ENCODE measurements around the gene PADI3. TPM values are rescaled to one million over a fixed set of nuclear protein-coding genes. Genes with fewer than 3 reads are reported as not detected.

Gene PADI3
- total and polyA plus RNA-seq, 2 of the 8 experiments (the other 6 are each of a cell fraction or from before 2014, with no cell fraction given) = 0.37 to 0.94 TPM

- Histone ChIP-seq H3K27me3 (replicated peaks in 1 of 4; ENCODE audit: control insufficient read depth in 3 of 4, extremely low read depth in 1 of 4, insufficient read depth in 3 of 4, low read length in 3 of 4) (no peaks in the 10 kb centered on the region), H2BK15ac (ENCODE audit: low read length) (no peak overlapping the region), H3K9me3 (ENCODE audit: insufficient read depth in 2 of 2, low read depth in 1 of 2, low read length in 1 of 2) (peaks cover 6 to 8% of the 10 kb centered on the region in 2 experiments), H2AFZ (ENCODE audit: low read length) (no peak overlapping the region), H3K4me3 (ENCODE audit: extremely low read depth in 1 of 4, insufficient read depth in 2 of 4, low read depth in 3 of 4, low read length in 4 of 4) (no peak overlapping the region), H2BK5ac (ENCODE audit: low read depth, low read length) (no peak overlapping the region), H3K18ac (ENCODE audit: extremely low read depth, low read length) (no peak overlapping the region), H3K4me1 (replicated peaks in 1 of 4; ENCODE audit: control insufficient read depth in 3 of 4, insufficient read depth in 4 of 4, low read length in 3 of 4) (peaks cover 5 to 16% (median 11%) of the 10 kb centered on the region in 4 experiments), H3K9ac (replicated peaks in 1 of 4; ENCODE audit: extremely low read depth in 1 of 4, low read depth in 3 of 4, low read length in 3 of 4) (no peak overlapping the region), H3K36me3 (ENCODE audit: control insufficient read depth in 2 of 4, insufficient read depth in 4 of 4, low read length in 3 of 4) (no peaks in the 10 kb centered on the region), H3K4ac (replicated peaks; ENCODE audit: insufficient read length, low read depth, low read length) (no peak overlapping the region), H2AK5ac (ENCODE audit: low read depth, low read length) (no peak overlapping the region), H4K20me1 (replicated peaks in 1 of 2; ENCODE audit: control insufficient read depth in 1 of 2, insufficient read depth in 2 of 2, low read length in 2 of 2) (no peaks in the 10 kb centered on the region), H3K23ac (ENCODE audit: insufficient read length) (no peak overlapping the region), H2BK12ac (ENCODE audit: low read depth, low read length) (no peak overlapping the region), H2BK120ac (replicated peaks; ENCODE audit: low read depth, low read length) (no peak overlapping the region), H3K14ac (ENCODE audit: insufficient read length) (no peak overlapping the region), H2BK20ac (ENCODE audit: low read length) (no peak overlapping the region), H3K56ac (replicated peaks; ENCODE audit: insufficient read length, low read depth, low read length) (no peak overlapping the region), H3K79me2 (ENCODE audit: control insufficient read depth in 1 of 2, insufficient read depth in 2 of 2, low read length in 2 of 2) (no peaks in the 10 kb centered on the region), H3K4me2 (ENCODE audit: insufficient read depth in 1 of 2, low read depth in 2 of 2, low read length in 2 of 2) (no peak overlapping the region), H4K91ac (replicated peaks; ENCODE audit: insufficient read length, low read length) (no peak overlapping the region), H3K27ac (ENCODE audit: low read depth, low read length) (no peak overlapping the region), H4K8ac (ENCODE audit: extremely low read depth, insufficient read depth, low read length) (no peak overlapping the region), H4K5ac (ENCODE audit: insufficient read length, low read depth, low read length) (no peak overlapping the region), H3K23me2 (ENCODE audit: low read depth, low read length) (no peaks in the 10 kb centered on the region), H3K79me1 (ENCODE audit: low read depth, low read length) (no peaks in the 10 kb centered on the region)
- FAIRE-seq (no peak), DNase-seq (ENCODE audit: low read depth in 1 of 2, low spot score in 2 of 2) (no peak)
- WGBS, 2 experiments (ENCODE audit: extremely low coverage in 1 of 2, insufficient coverage in 1 of 2, insufficient read length in 1 of 2, insufficient replicate concordance in 2 of 2, low coverage in 1 of 2, low lambda C conversion rate in 2 of 2, missing lambda C conversion rate in 1 of 2) = 68% methylated on average over 6 of the region's 6 CpGs; no CpG with 5 or more reads in 1 of the 2 experiments
- ChIA-PET POLR2A (ENCODE audit: partially characterized antibody) (no interaction called here), CTCF (ENCODE audit: partially characterized antibody) (interaction anchor here (0.6 to 2.6 kb wide), 5 partner anchors 25 to 261 kb away, joined by 3 to 16 read pairs (median 3); no protein-coding TSS in a partner anchor)
- TF ChIP-seq JUND (IDR thresholded peaks at IDR 0.05; ENCODE audit: low read length) = no peak
- no peak for TF ChIP-seq RAD21 (IDR thresholded peaks at IDR 0.05 in 1 of 2, conservative IDR thresholded peaks at IDR 0.05 in 1 of 2; ENCODE audit: low read depth in 2 of 2, low read length in 2 of 2)
- no peak for TF ChIP-seq TAF1 (IDR thresholded peaks at IDR 0.05; ENCODE audit: low read depth, low read length)
- TF ChIP-seq TAF7 (optimal IDR thresholded peaks at IDR 0.05; ENCODE audit: borderline replicate concordance, low read depth, low read length) = no peak
- no peak for TF ChIP-seq CHD2 (IDR thresholded peaks at IDR 0.05; ENCODE audit: low read length)
- no peak for TF ChIP-seq MAFK (IDR thresholded peaks at IDR 0.05; ENCODE audit: low read depth, low read length)
- no peak for TF ChIP-seq ATF3 (IDR thresholded peaks at IDR 0.05; ENCODE audit: insufficient read depth, low read depth, low read length)
- TF ChIP-seq CHD1 (IDR thresholded peaks at IDR 0.05; ENCODE audit: low read depth, low read length) = no peak
- TF ChIP-seq BRCA1 (IDR thresholded peaks at IDR 0.05; ENCODE audit: low read depth, low read length) = no peak
- no peak for TF ChIP-seq CTCF (IDR thresholded peaks at IDR 0.05; ENCODE audit: control extremely low read depth in 1 of 3, insufficient read depth in 1 of 3, low read depth in 1 of 3, low read length in 3 of 3)
- TF ChIP-seq CTBP2 (IDR thresholded peaks at IDR 0.05; ENCODE audit: borderline replicate concordance, insufficient read depth, insufficient read length, low read length) = no peak
Measured at GRCh38 chr1:17306921-17307320, 58.0 kb downstream of the PADI3 start.

Data from H1 (cell line).